ENCODE measurements around the gene CTNNBL1.

GRCh38 chr20:37915434-37915787 is 221.6 kb downstream of the CTNNBL1 start:
- TF ChIP-seq MYC (IDR thresholded peaks at IDR 0.05; ENCODE audit: low read depth, low read length) (no peak), CTCF (IDR thresholded peaks at IDR 0.05; ENCODE audit: low read depth, low read length) (no peak), POLR2A (IDR thresholded peaks at IDR 0.05; ENCODE audit: extremely low read depth, insufficient read length) (no peak)

Measured in NB4 (cell line).